Measurements from ENCODE around the gene PKD1.
A peak's percentile ranks its signal among the peaks of the same experiment; 100 is the strongest.
"Not testable (repeated sequence)": the region's sequence is repeated elsewhere in the genome, so short reads cannot be mapped to it uniquely, and the experiment has no call there.

PKD1 gene

DNA sequence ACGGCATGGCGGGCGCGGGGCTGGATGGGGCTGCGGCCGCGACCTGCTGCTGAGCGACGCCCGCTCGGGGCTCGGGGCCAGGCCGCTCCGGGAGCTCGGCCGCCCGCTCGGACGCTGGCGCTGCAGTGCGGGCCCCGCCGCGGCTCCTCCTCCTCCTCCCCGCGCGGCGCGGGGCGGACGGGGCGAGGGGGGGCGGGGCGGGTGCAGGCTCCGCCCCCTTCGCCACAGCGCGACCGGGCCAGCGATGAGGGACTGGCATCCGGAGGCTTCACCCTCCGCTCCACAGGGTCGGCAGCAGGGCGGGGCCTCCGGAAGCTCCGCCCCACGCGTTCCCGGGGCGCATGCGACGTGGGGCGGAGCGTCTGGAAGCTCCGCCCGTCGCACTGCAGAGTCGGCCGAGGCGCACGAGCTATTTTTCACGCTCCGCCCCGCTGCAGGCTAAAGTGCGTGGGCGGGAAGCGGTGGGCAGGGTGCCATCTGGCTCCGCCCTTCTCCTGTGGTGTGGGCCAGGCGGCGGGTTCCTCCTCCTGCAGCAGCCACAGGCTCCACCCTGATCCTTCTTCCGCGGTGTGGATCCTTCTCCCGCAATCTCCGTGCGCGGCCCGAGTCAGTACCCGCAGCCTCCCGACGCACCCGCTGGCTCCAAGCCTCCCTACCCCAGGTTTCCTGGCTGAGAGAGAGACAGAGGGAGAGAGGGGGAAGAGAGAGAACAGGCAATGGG is at the start of gene PKD1:
TSS of gene PKD1 (minus strand) at position 129 of the 721 bp plus-strand sequence. CDS start 209 bp downstream, outside the sequence.
- H3K9me3 Mint-ChIP-seq; H3K36me3 Mint-ChIP-seq (ENCODE audit: low read depth); H3K27me3 Mint-ChIP-seq: not testable (repeated sequence)
- Mint-ChIP-seq H3K4me1 (ENCODE audit: low read depth) (peaks cover 10% of the 10 kb centered on the region), H3K4me3 (peak within 1 kb of the TSS; percentile 84), H3K27ac (peak within 1 kb of the TSS; percentile 88)

DNA sequence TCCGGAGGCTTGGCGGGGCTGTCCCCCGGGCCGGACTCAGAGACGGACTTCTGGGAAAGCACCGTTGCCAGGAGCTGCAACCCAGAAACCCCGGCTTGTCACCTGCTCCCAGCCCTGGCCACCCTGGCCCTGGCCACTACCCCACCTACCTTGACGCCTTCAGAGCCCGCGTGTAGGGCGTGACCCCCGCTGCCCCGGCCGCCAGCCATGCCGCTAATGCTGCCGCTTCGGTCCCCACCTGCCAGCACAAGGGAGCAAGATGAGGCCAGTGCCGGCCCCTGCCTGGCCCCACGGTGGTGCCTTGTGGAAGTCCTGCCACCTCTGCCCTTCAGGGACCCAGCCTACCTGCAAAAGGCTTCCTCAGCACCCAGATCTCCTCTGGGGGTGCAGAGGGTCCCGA is 49.3 kb upstream of the PKD1 start:
- Mint-ChIP-seq H3K27me3 (no peaks in the 10 kb centered on the region), H3K27ac (no peak overlapping the region)

DNA sequence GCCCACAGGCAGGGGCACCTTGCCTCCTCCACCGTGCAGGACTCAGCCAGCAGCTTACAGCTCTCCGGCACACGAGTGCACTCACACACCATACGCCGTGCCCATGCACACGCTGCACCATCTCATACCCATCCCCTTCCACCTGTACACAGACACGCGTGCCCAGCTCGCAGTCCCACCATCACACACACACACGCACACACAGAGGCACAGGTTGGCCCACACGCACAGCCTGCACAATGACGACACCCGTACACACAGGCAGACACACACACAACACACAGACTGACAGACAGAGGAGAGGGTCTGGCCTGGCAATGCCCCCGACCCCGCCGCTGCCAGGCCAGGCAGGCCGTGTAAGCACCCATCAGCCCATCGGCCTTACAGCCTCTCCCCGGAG is 48.6 kb upstream of the PKD1 start:
- Mint-ChIP-seq H3K27ac (no peak overlapping the region), H3K36me3 (ENCODE audit: low read depth) (no peaks in the 10 kb centered on the region), H3K4me1 (ENCODE audit: low read depth) (no peaks in the 10 kb centered on the region), H3K27me3 (no peaks in the 10 kb centered on the region), H3K4me3 (no peak overlapping the region), H3K9me3 (no peaks in the 10 kb centered on the region)

More for the DNA sequence above, 49.3 kb upstream of the PKD1 start:
- Mint-ChIP-seq H3K4me1 (ENCODE audit: low read depth) (no peaks in the 10 kb centered on the region), H3K36me3 (ENCODE audit: low read depth) (no peaks in the 10 kb centered on the region), H3K4me3 (no peak overlapping the region), H3K9me3 (no peaks in the 10 kb centered on the region)

- Mint-ChIP-seq H3K9me3 (no peaks in the 10 kb centered on the region), H3K27me3 (no peaks in the 10 kb centered on the region), H3K36me3 (ENCODE audit: low read depth) (no peaks in the 10 kb centered on the region), H3K4me1 (ENCODE audit: low read depth) (no peaks in the 10 kb centered on the region), H3K4me3 (no peak overlapping the region), H3K27ac (no peak overlapping the region)
Measured at GRCh38 chr16:2183671-2184070, 48.0 kb upstream of the PKD1 start.

DNA sequence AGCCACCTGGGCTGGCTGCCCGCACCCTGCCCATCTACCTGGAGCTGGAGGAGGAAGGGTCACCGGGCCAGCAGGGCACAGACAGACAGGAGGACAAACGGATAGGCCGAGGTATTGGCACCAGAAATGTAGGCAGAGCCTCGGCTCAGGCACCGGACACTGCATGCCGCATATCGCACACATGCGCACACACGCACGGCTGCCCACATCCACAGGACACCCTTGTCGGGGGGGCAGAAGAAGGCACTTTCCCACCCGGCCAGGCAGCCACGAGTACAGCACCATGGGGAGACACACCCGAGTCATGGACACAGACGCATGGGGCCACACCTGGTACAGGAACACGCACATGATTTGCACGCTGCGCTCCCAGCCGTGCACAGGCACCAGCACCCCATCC is 46.3 kb upstream of the PKD1 start:
- Mint-ChIP-seq H3K27me3 (no peaks in the 10 kb centered on the region), H3K4me3 (no peak overlapping the region), H3K27ac (no peak overlapping the region), H3K9me3 (no peaks in the 10 kb centered on the region), H3K36me3 (ENCODE audit: low read depth) (no peaks in the 10 kb centered on the region), H3K4me1 (ENCODE audit: low read depth) (no peaks in the 10 kb centered on the region)

DNA sequence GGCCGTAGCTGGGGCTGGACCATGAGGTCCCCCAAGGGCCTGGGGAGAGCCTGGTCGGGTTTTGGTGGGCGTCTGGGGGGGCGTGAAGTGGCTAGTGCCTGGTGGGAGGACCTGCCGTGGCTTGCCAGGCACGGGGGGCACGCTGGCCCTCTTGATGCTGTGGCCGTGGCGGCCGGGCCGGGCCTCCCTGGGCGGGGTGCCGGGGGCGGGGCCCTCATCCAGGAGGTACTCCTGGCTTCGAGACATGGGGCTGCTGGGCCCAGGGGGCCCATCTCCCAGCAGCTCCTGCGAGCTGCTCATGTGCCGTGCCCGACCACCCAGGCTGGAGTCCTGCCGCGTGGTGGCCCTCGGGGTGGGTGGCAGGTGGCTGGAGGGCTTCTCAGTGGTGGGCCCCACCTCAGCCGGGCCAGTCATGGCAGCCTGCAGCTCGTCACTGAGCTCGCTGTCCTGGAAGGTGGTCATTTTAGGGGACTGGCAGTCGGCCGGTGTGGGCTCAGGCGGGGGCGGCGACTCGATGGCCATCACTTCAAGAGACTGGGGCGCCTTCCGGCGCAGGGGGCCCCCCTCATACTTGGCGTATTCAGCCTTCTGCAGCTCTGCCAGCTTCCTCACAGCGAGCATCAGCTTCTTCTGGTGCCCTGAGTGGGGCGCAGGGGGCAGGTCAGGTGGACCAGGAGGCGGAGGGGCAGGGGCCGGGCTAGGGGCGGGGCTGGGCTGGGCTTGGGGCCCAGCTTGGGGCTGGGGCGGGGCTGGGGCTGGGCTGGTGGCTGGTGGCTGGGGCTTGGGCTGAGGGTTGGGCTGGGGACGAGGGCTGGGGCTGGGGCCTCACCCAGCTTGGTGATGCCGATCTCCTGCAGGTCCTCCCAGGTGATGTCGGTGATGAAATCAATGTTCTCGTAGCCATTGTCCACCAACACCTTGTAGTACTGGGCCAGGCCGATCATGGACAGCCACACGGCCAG is 45.5 kb upstream of the PKD1 start:
- H3K27ac Mint-ChIP-seq, result no peak overlapping the region
- H3K4me1 Mint-ChIP-seq (ENCODE audit: low read depth), result no peaks in the 10 kb centered on the region
- H3K4me3 Mint-ChIP-seq, result no peak overlapping the region
- H3K9me3 Mint-ChIP-seq, result no peaks in the 10 kb centered on the region
- no peaks in the 10 kb centered on the region for H3K27me3 Mint-ChIP-seq
- H3K36me3 Mint-ChIP-seq (ENCODE audit: low read depth), result peaks cover under 1% of the 10 kb centered on the region

GRCh38 chr16:2180461-2180860 is 44.8 kb upstream of the PKD1 start:
- H3K4me1 Mint-ChIP-seq (ENCODE audit: low read depth), result no peaks in the 10 kb centered on the region
- H3K9me3 Mint-ChIP-seq, result no peaks in the 10 kb centered on the region
- no peaks in the 10 kb centered on the region for H3K27me3 Mint-ChIP-seq
- H3K27ac Mint-ChIP-seq, result no peak overlapping the region
- no peak overlapping the region for H3K4me3 Mint-ChIP-seq
- peaks cover 6% of the 10 kb centered on the region for H3K36me3 Mint-ChIP-seq (ENCODE audit: low read depth)

DNA sequence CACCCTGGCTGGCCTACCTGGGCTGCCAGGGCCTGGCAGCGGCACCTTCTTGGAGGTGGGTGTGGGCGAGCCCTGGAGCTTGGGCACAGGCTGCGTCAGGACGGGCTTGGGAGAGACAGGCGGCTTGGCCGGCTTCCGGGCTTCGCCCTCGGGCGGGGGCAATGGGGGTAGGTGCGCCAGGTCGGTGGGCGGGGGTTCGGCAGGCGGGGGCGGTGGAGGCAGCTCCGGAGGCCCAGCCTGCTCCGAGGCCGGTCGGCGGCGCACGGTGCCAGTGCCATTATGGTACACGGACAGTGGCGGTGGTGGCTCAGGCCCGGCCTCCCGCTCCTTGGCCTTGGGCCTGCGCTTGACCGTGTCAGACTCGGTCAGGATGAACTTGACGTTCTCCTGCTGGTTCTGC is 43.9 kb upstream of the PKD1 start:
- Mint-ChIP-seq H3K4me1 (ENCODE audit: low read depth) (no peaks in the 10 kb centered on the region), H3K9me3 (no peaks in the 10 kb centered on the region), H3K36me3 (ENCODE audit: low read depth) (peaks cover 10% of the 10 kb centered on the region), H3K4me3 (no peak overlapping the region), H3K27me3 (no peaks in the 10 kb centered on the region), H3K27ac (no peak overlapping the region)

- Mint-ChIP-seq H3K27me3 (no peaks in the 10 kb centered on the region), H3K4me1 (ENCODE audit: low read depth) (no peaks in the 10 kb centered on the region), H3K27ac (no peak overlapping the region), H3K36me3 (ENCODE audit: low read depth) (peaks cover 13% of the 10 kb centered on the region), H3K9me3 (no peaks in the 10 kb centered on the region), H3K4me3 (no peak overlapping the region)
Measured at GRCh38 chr16:2179107-2179501, 43.4 kb upstream of the PKD1 start.

- Mint-ChIP-seq H3K36me3 (ENCODE audit: low read depth) (peaks cover 16% of the 10 kb centered on the region), H3K4me3 (no peak overlapping the region), H3K9me3 (no peaks in the 10 kb centered on the region), H3K4me1 (ENCODE audit: low read depth) (no peaks in the 10 kb centered on the region), H3K27me3 (no peaks in the 10 kb centered on the region), H3K27ac (no peak overlapping the region)
Measured at GRCh38 chr16:2178321-2179106, 42.8 kb upstream of the PKD1 start.

- H3K27me3 Mint-ChIP-seq, result no peaks in the 10 kb centered on the region
- H3K4me3 Mint-ChIP-seq, result no peak overlapping the region
- no peaks in the 10 kb centered on the region for H3K9me3 Mint-ChIP-seq
- no peaks in the 10 kb centered on the region for H3K4me1 Mint-ChIP-seq (ENCODE audit: low read depth)
- H3K27ac Mint-ChIP-seq, result no peak overlapping the region
- peaks cover 16% of the 10 kb centered on the region for H3K36me3 Mint-ChIP-seq (ENCODE audit: low read depth)
Measured at GRCh38 chr16:2177561-2177960, 41.9 kb upstream of the PKD1 start.

DNA sequence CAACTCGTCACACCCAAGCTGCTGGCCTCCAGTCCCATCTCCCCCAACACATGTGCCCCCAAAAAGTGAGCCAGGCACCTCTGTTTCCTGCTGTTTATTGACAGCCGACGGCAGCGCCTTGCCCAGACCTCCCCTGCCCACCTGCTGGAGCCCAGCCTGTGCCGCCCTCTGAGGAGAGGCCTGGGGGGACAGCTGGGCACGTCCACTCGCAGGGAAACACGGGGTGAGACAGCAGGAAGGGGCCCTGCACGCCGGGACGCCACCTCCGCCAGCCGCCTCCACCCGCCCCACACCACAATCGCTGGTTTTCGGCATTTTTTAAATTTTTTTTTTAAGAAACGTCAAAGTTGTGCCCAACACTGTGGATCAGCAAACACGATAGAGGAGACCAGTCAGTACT is 41.4 kb upstream of the PKD1 start:
- Mint-ChIP-seq H3K4me3 (no peak overlapping the region), H3K9me3 (no peaks in the 10 kb centered on the region), H3K27ac (no peak overlapping the region), H3K4me1 (ENCODE audit: low read depth) (no peaks in the 10 kb centered on the region), H3K36me3 (ENCODE audit: low read depth) (peaks cover 16% of the 10 kb centered on the region), H3K27me3 (no peaks in the 10 kb centered on the region)

DNA sequence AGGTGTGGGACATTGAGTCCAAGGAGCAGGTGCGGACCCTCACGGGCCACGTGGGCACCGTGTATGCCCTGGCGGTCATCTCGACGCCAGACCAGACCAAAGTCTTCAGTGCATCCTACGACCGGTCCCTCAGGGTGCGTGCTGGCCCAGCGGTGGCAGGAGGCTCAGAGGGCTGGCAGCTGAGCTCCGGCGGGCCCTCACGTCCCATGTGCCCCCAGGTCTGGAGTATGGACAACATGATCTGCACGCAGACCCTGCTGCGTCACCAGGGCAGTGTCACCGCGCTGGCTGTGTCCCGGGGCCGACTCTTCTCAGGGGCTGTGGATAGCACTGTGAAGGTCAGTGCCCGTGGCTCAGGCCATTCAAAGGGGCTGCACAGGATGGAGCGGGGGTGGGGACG is 40.3 kb upstream of the PKD1 start:
- H3K4me1 Mint-ChIP-seq (ENCODE audit: low read depth), result no peaks in the 10 kb centered on the region
- no peak overlapping the region for H3K27ac Mint-ChIP-seq
- H3K27me3 Mint-ChIP-seq, result no peaks in the 10 kb centered on the region
- no peaks in the 10 kb centered on the region for H3K9me3 Mint-ChIP-seq
- no peak overlapping the region for H3K4me3 Mint-ChIP-seq
- peaks cover 16% of the 10 kb centered on the region for H3K36me3 Mint-ChIP-seq (ENCODE audit: low read depth)

GRCh38 chr16:2175454-2175853 is 39.8 kb upstream of the PKD1 start:
- H3K9me3 Mint-ChIP-seq, result no peaks in the 10 kb centered on the region
- H3K27me3 Mint-ChIP-seq, result no peaks in the 10 kb centered on the region

More at GRCh38 chr16:2175454-2175853, 39.8 kb upstream of the PKD1 start:
- Mint-ChIP-seq H3K4me1 (ENCODE audit: low read depth) (no peaks in the 10 kb centered on the region), H3K27ac (no peak overlapping the region), H3K36me3 (ENCODE audit: low read depth) (peaks cover 16% of the 10 kb centered on the region), H3K4me3 (no peak overlapping the region)

All from stimulated activated naive CD8-positive, alpha-beta T cell treated with anti-CD3 and anti-CD28 coated beads, Interleukin-15, Interleukin-2, amounts not matched to agents 100 ng/mL and 50 ng/mL, for 24 hours (primary cell).